ENCODE results near the gene OXTR. TPM values are rescaled to one million over a fixed set of nuclear protein-coding genes. Genes with fewer than 3 reads are reported as not detected.

OXTR gene
- total and polyA plus RNA-seq, 2 experiments from 2014 or later: 5.5 to 9.3 TPM

DNA sequence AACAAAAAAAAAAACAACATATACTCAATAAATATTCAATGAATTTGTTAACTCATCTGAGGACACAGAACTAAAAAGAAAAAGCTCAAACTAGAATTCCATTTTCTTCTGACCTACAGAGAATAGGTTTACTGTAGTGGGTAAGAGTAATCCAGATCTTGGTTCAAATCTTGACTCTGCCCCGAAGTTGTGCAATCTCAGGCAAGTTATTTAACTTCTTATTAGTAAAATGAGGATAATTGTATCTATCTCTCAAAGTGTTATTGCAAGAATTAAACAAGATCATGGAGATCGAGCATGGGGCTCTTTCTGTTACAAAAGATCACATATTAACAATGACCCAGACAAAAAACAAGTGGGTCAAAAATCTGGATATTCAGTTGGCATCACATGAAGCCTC, 41.1 kb upstream of the OXTR start (continued):
- TF ChIP-seq, protein P1, sequence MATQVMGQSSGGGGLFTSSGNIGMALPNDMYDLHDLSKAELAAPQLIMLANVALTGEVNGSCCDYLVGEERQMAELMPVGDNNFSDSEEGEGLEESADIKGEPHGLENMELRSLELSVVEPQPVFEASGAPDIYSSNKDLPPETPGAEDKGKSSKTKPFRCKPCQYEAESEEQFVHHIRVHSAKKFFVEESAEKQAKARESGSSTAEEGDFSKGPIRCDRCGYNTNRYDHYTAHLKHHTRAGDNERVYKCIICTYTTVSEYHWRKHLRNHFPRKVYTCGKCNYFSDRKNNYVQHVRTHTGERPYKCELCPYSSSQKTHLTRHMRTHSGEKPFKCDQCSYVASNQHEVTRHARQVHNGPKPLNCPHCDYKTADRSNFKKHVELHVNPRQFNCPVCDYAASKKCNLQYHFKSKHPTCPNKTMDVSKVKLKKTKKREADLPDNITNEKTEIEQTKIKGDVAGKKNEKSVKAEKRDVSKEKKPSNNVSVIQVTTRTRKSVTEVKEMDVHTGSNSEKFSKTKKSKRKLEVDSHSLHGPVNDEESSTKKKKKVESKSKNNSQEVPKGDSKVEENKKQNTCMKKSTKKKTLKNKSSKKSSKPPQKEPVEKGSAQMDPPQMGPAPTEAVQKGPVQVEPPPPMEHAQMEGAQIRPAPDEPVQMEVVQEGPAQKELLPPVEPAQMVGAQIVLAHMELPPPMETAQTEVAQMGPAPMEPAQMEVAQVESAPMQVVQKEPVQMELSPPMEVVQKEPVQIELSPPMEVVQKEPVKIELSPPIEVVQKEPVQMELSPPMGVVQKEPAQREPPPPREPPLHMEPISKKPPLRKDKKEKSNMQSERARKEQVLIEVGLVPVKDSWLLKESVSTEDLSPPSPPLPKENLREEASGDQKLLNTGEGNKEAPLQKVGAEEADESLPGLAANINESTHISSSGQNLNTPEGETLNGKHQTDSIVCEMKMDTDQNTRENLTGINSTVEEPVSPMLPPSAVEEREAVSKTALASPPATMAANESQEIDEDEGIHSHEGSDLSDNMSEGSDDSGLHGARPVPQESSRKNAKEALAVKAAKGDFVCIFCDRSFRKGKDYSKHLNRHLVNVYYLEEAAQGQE (IDR thresholded peaks at IDR 0.05; ENCODE audit: unreplicated experiment): no peak
- TF ChIP-seq CREB1 (CRISPR knock-in tag; IDR thresholded peaks at IDR 0.05; ENCODE audit: low read depth) (no peak), STAT1 (IDR thresholded peaks at IDR 0.05; ENCODE audit: unreplicated experiment) (no peak), EZH2 (IDR thresholded peaks at IDR 0.05; ENCODE audit: low read depth, unreplicated experiment) (no peak), EZH2phosphoT487 (IDR thresholded peaks at IDR 0.05; ENCODE audit: unreplicated experiment) (no peak), POLR2AphosphoS5 (IDR thresholded peaks at IDR 0.05; ENCODE audit: low read depth) (no peak), JUNB (IDR thresholded peaks at IDR 0.05; ENCODE audit: unreplicated experiment) (no peak)
- TF ChIP-seq, protein P2, sequence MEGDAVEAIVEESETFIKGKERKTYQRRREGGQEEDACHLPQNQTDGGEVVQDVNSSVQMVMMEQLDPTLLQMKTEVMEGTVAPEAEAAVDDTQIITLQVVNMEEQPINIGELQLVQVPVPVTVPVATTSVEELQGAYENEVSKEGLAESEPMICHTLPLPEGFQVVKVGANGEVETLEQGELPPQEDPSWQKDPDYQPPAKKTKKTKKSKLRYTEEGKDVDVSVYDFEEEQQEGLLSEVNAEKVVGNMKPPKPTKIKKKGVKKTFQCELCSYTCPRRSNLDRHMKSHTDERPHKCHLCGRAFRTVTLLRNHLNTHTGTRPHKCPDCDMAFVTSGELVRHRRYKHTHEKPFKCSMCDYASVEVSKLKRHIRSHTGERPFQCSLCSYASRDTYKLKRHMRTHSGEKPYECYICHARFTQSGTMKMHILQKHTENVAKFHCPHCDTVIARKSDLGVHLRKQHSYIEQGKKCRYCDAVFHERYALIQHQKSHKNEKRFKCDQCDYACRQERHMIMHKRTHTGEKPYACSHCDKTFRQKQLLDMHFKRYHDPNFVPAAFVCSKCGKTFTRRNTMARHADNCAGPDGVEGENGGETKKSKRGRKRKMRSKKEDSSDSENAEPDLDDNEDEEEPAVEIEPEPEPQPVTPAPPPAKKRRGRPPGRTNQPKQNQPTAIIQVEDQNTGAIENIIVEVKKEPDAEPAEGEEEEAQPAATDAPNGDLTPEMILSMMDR (conservative IDR thresholded peaks at IDR 0.05; ENCODE audit: low read depth in 2 of 2): no peak
- TF ChIP-seq, protein P3, sequence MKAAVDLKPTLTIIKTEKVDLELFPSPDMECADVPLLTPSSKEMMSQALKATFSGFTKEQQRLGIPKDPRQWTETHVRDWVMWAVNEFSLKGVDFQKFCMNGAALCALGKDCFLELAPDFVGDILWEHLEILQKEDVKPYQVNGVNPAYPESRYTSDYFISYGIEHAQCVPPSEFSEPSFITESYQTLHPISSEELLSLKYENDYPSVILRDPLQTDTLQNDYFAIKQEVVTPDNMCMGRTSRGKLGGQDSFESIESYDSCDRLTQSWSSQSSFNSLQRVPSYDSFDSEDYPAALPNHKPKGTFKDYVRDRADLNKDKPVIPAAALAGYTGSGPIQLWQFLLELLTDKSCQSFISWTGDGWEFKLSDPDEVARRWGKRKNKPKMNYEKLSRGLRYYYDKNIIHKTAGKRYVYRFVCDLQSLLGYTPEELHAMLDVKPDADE (IDR thresholded peaks at IDR 0.05): no peak

DNA sequence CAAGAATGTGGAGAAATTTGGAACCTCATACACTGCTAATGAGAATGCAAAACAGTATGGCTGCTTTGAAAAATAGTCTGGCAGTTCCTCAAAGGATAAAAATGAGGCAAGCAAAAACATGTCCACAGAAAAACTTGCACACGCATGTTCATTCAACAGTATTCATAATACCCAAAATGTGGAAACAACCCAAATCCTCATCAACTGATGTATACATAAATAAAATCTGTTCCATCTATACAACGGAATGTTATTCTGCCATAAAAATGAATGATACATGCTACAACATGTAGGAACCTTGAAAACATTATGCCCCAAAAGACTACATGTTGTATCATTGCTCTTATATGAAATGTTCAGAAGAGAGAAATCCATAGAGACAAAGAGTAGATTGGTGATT, 36.4 kb upstream of the OXTR start:
- Mint-ChIP-seq H3K4me3 (no peak overlapping the region), H3K27me3 (ENCODE audit: insufficient read depth, low read depth, poor library complexity) (no peaks in the 10 kb centered on the region), H3K4me1 (no peaks in the 10 kb centered on the region), H3K9me3 (peaks cover under 1% of the 10 kb centered on the region; the same call in 1 of the 3 replicates), H3K36me3 (ENCODE audit: low read depth) (no peaks in the 10 kb centered on the region), H3K27ac (no peak overlapping the region)
- Histone ChIP-seq H3K27ac (ENCODE audit: low read depth) (no peak overlapping the region), H3F3A (replicated peaks; ENCODE audit: low read depth) (no peaks in the 10 kb centered on the region), H3K4me1 (ENCODE audit: insufficient read depth) (no peaks in the 10 kb centered on the region), H3K27me3 (ENCODE audit: insufficient read depth) (no peaks in the 10 kb centered on the region), H3K79me2 (replicated peaks; ENCODE audit: insufficient read depth) (no peaks in the 10 kb centered on the region), H3K36me3 (ENCODE audit: insufficient read depth) (no peaks in the 10 kb centered on the region), H3K4me3 (no peak overlapping the region), H2AFZ (no peak overlapping the region), H4K20me1 (replicated peaks; ENCODE audit: insufficient read depth) (no peaks in the 10 kb centered on the region), H3K9me2 (ENCODE audit: insufficient read depth) (no peaks in the 10 kb centered on the region), H3K4me2 (no peak overlapping the region)
- ATAC-seq (no peak), DNase-seq (ENCODE audit: low spot score) (no peak)
- TF ChIP-seq ZNF114 (CRISPR knock-in tag; IDR thresholded peaks at IDR 0.05): no peak
- TF ChIP-seq, protein P4, sequence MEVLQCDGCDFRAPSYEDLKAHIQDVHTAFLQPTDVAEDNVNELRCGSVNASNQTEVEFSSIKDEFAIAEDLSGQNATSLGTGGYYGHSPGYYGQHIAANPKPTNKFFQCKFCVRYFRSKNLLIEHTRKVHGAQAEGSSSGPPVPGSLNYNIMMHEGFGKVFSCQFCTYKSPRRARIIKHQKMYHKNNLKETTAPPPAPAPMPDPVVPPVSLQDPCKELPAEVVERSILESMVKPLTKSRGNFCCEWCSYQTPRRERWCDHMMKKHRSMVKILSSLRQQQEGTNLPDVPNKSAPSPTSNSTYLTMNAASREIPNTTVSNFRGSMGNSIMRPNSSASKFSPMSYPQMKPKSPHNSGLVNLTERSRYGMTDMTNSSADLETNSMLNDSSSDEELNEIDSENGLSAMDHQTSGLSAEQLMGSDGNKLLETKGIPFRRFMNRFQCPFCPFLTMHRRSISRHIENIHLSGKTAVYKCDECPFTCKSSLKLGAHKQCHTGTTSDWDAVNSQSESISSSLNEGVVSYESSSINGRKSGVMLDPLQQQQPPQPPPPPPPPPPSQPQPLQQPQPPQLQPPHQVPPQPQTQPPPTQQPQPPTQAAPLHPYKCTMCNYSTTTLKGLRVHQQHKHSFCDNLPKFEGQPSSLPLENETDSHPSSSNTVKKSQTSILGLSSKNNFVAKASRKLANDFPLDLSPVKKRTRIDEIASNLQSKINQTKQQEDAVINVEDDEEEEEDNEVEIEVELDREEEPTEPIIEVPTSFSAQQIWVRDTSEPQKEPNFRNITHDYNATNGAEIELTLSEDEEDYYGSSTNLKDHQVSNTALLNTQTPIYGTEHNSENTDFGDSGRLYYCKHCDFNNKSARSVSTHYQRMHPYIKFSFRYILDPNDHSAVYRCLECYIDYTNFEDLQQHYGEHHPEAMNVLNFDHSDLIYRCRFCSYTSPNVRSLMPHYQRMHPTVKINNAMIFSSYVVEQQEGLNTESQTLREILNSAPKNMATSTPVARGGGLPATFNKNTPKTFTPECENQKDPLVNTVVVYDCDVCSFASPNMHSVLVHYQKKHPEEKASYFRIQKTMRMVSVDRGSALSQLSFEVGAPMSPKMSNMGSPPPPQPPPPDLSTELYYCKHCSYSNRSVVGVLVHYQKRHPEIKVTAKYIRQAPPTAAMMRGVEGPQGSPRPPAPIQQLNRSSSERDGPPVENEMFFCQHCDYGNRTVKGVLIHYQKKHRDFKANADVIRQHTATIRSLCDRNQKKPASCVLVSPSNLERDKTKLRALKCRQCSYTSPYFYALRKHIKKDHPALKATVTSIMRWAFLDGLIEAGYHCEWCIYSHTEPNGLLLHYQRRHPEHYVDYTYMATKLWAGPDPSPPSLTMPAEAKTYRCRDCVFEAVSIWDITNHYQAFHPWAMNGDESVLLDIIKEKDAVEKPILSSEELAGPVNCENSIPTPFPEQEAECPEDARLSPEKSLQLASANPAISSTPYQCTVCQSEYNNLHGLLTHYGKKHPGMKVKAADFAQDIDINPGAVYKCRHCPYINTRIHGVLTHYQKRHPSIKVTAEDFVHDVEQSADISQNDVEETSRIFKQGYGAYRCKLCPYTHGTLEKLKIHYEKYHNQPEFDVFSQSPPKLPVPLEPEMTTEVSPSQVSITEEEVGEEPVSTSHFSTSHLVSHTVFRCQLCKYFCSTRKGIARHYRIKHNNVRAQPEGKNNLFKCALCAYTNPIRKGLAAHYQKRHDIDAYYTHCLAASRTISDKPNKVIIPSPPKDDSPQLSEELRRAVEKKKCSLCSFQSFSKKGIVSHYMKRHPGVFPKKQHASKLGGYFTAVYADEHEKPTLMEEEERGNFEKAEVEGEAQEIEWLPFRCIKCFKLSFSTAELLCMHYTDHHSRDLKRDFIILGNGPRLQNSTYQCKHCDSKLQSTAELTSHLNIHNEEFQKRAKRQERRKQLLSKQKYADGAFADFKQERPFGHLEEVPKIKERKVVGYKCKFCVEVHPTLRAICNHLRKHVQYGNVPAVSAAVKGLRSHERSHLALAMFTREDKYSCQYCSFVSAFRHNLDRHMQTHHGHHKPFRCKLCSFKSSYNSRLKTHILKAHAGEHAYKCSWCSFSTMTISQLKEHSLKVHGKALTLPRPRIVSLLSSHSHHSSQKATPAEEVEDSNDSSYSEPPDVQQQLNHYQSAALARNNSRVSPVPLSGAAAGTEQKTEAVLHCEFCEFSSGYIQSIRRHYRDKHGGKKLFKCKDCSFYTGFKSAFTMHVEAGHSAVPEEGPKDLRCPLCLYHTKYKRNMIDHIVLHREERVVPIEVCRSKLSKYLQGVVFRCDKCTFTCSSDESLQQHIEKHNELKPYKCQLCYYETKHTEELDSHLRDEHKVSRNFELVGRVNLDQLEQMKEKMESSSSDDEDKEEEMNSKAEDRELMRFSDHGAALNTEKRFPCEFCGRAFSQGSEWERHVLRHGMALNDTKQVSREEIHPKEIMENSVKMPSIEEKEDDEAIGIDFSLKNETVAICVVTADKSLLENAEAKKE (CRISPR knock-in tag; IDR thresholded peaks at IDR 0.05): no peak
- no peak for TF ChIP-seq EZH2 (IDR thresholded peaks at IDR 0.05; ENCODE audit: low read depth, unreplicated experiment)
- TF ChIP-seq ZNF331 (CRISPR knock-in tag; IDR thresholded peaks at IDR 0.05; ENCODE audit: low read depth): no peak
- no peak for TF ChIP-seq EZH2phosphoT487 (IDR thresholded peaks at IDR 0.05; ENCODE audit: unreplicated experiment)
- no peak for TF ChIP-seq STAT1 (IDR thresholded peaks at IDR 0.05; ENCODE audit: unreplicated experiment)
- TF ChIP-seq NANOG (IDR thresholded peaks at IDR 0.05; ENCODE audit: borderline replicate concordance): no peak
